ENCODE measurements around the gene SUOX. TPM values are rescaled to one million over a fixed set of nuclear protein-coding genes. Genes with fewer than 3 reads are reported as not detected.

SUOX gene
- total RNA-seq, 2 experiments from 2014 or later = 0.82 to 1.2 TPM

DNA sequence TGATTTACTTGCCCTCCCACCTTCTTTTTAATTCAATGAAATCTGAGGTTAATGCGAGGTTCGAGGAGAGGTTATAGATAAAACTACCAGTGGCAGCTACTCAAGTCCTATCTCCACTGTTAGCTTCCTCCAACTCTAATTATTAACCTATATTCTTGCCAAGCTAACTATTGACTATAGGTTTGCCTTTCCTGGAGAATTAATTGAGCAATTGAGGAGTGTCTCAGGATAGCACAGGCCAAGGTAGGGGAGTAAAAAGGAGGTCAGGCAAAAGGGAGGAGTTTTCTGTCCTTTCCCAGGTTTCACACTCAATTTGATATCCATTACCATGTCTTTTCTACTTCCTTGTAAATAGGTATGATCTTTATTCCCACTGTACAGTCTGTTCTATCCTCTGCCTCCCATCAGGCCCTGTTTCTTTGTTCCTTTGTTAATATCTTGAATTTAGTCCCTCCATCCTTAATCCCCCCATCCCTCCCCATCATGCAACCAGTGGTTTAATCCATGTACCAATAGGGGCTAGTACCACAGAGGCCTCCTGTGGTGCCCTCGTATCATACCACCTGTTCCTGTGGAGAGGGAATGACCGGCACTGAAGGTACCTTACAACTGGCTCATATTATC, 3.7 kb upstream of the SUOX start:
- Histone ChIP-seq H3K9me3 (ENCODE audit: control insufficient read depth in 1 of 2, insufficient read depth in 1 of 2, low read length in 2 of 2) (no peaks in the 10 kb centered on the region), H3K4me1 (ENCODE audit: insufficient read depth, low read length) (peaks cover 17% of the 10 kb centered on the region), H3K36me3 (ENCODE audit: insufficient read depth, low read length) (peaks cover 57% of the 10 kb centered on the region), H3K4me3 (ENCODE audit: low read length) (no peak overlapping the region), H3K27me3 (ENCODE audit: control insufficient read depth in 1 of 2, insufficient read depth in 2 of 2, low read length in 2 of 2) (peaks cover 5 to 12% of the 10 kb centered on the region in 2 experiments), H3K27ac (ENCODE audit: low read depth in 1 of 2, low read length in 2 of 2) (no peak overlapping the region)
- TF ChIP-seq CTCF (IDR thresholded peaks at IDR 0.05) = no peak
- H3K27ac Mint-ChIP-seq = no peak overlapping the region
- H3K4me1 Mint-ChIP-seq (ENCODE audit: low read depth) = peaks cover 18% of the 10 kb centered on the region
- DNase-seq (no peak), ATAC-seq (ENCODE audit: poor library complexity) (no peak)
- H3K4me3 Mint-ChIP-seq = no peak overlapping the region
- ChIA-PET POLR2A (no interaction called here), CTCF (no interaction called here)
- no peaks in the 10 kb centered on the region for H3K9me3 Mint-ChIP-seq
- peaks cover 59% of the 10 kb centered on the region for H3K36me3 Mint-ChIP-seq (ENCODE audit: low read depth)
- H3K27me3 Mint-ChIP-seq = peaks cover 20% of the 10 kb centered on the region
- intact Hi-C loops (cut with DNase I, micrococcal nuclease) = no loop called here

DNA sequence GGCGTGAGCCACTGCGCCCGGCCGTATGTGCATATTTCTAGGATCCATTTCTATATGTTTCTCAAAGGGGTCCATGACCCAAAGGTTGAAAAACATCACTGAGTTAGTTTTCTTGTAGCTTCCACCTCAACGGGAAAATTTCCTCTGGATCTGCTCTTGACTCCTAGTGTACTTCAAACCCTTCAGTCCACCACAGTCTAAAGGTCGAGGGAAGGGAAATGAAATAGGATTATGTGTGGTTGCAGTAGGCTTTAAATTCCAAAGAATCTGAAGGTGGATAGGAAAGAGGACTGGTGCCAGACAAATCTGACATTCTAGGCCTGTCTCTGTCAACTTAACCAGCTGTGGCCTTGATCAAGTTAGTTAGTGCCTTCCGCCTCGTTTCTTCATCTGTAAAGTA, 1.7 kb upstream of the SUOX start:
- Mint-ChIP-seq H3K4me1 (ENCODE audit: low read depth) (peaks cover 23% of the 10 kb centered on the region), H3K27me3 (peaks cover 20% of the 10 kb centered on the region), H3K27ac (no peak overlapping the region), H3K4me3 (no peak overlapping the region), H3K36me3 (ENCODE audit: low read depth) (peaks cover 40% of the 10 kb centered on the region), H3K9me3 (no peaks in the 10 kb centered on the region)
- H3K9me3 ChIP-seq (ENCODE audit: control insufficient read depth in 1 of 2, insufficient read depth in 1 of 2, low read length in 2 of 2) = no peaks in the 10 kb centered on the region
- H3K36me3 ChIP-seq (ENCODE audit: insufficient read depth, low read length) = peaks cover 43% of the 10 kb centered on the region
- H3K27ac ChIP-seq (ENCODE audit: low read depth in 1 of 2, low read length in 2 of 2) = no peak overlapping the region
- intact Hi-C loops (cut with DNase I, micrococcal nuclease) = no loop called here
- ChIA-PET CTCF (interaction anchor here (0.6 to 2.5 kb wide), 22 partner anchors 7 to 257 kb away, joined by 3 to 20 read pairs (median 6); partner anchors contain the start of genes ERBB3, RAB5B and ZC3H10), POLR2A (interaction anchor here (0.6 to 2.9 kb wide), 8 partner anchors 11 to 194 kb away, joined by 3 to 22 read pairs (median 5); partner anchors contain the start of genes RAB5B and SMARCC2)
- H3K4me3 ChIP-seq (ENCODE audit: low read length) = no peak overlapping the region
- peaks cover 17% of the 10 kb centered on the region for H3K4me1 ChIP-seq (ENCODE audit: insufficient read depth, low read length)
- H3K27me3 ChIP-seq (ENCODE audit: control insufficient read depth in 1 of 2, insufficient read depth in 2 of 2, low read length in 2 of 2) = peaks cover 5 to 12% of the 10 kb centered on the region in 2 experiments
- DNase-seq = no peak
- TF ChIP-seq CTCF (IDR thresholded peaks at IDR 0.05) = no peak
- ATAC-seq (ENCODE audit: poor library complexity) = no peak

- Mint-ChIP-seq H3K9me3 (no peaks in the 10 kb centered on the region), H3K4me3 (peak overlapping the region; percentile 21), H3K27me3 (peaks cover 20% of the 10 kb centered on the region), H3K36me3 (ENCODE audit: low read depth) (peaks cover 31% of the 10 kb centered on the region), H3K27ac (no peak overlapping the region), H3K4me1 (ENCODE audit: low read depth) (peaks cover 23% of the 10 kb centered on the region)
- H3K36me3 ChIP-seq (ENCODE audit: insufficient read depth, low read length) = peaks cover 34% of the 10 kb centered on the region
- intact Hi-C loops (cut with DNase I, micrococcal nuclease) = loop anchor here (1.0 to 2.0 kb wide), 3 partner anchors 33 to 45 kb away; partner anchors contain the start of gene RPS26 (in 2 of the 2)
- peak; percentile 81 for TF ChIP-seq CTCF (IDR thresholded peaks at IDR 0.05)
- ATAC-seq (ENCODE audit: poor library complexity) (peak; percentile 82), DNase-seq (peak; percentile 41 to 86 (median 52))
- ChIA-PET POLR2A (interaction anchor here (0.6 to 2.9 kb wide), 13 partner anchors 10 to 252 kb away, joined by 3 to 22 read pairs (median 4); partner anchors contain the start of genes RAB5B, SMARCC2 and ZC3H10), CTCF (interaction anchor here (0.6 to 2.5 kb wide), 28 partner anchors 8 to 257 kb away, joined by 3 to 20 read pairs (median 4); partner anchors contain the start of genes ERBB3, RAB5B, SMARCC2 and ZC3H10)
- no peak overlapping the region for H3K27ac ChIP-seq (ENCODE audit: low read depth in 1 of 2, low read length in 2 of 2)
- peaks cover 5 to 12% of the 10 kb centered on the region in 2 experiments for H3K27me3 ChIP-seq (ENCODE audit: control insufficient read depth in 1 of 2, insufficient read depth in 2 of 2, low read length in 2 of 2)
- H3K4me3 ChIP-seq (ENCODE audit: low read length) = peak overlapping the region; percentile 43
- H3K4me1 ChIP-seq (ENCODE audit: insufficient read depth, low read length) = peaks cover 17% of the 10 kb centered on the region
- H3K9me3 ChIP-seq (ENCODE audit: control insufficient read depth in 1 of 2, insufficient read depth in 1 of 2, low read length in 2 of 2) = no peaks in the 10 kb centered on the region
Observed at GRCh38 chr12:55996201-55996714, 818 bp upstream of the SUOX start.
